Measurements from ENCODE around the gene ATP8B4.

Gene ATP8B4

GRCh38 chr15:50100486-50100885 is 18.5 kb downstream of the ATP8B4 start:
- TF ChIP-seq ZFP3 (CRISPR knock-in tag; IDR thresholded peaks at IDR 0.05) (no peak), CREB5 (CRISPR knock-in tag; IDR thresholded peaks at IDR 0.05; ENCODE audit: low read depth) (no peak), TSHZ2 (CRISPR knock-in tag; IDR thresholded peaks at IDR 0.05) (no peak), ZFP30 (CRISPR knock-in tag; IDR thresholded peaks at IDR 0.05) (no peak), CSDC2 (CRISPR knock-in tag; IDR thresholded peaks at IDR 0.05) (no peak), PPARA (CRISPR knock-in tag; IDR thresholded peaks at IDR 0.05; ENCODE audit: borderline replicate concordance) (no peak), ISL1 (CRISPR knock-in tag; IDR thresholded peaks at IDR 0.05) (no peak), POU6F1 (CRISPR knock-in tag; IDR thresholded peaks at IDR 0.05; ENCODE audit: borderline replicate concordance, low read depth) (no peak), BACH2 (CRISPR knock-in tag; IDR thresholded peaks at IDR 0.05; ENCODE audit: borderline replicate concordance) (no peak), ARNTL (CRISPR knock-in tag; IDR thresholded peaks at IDR 0.05; ENCODE audit: borderline replicate concordance, low read depth) (no peak), CSRNP3 (CRISPR knock-in tag; IDR thresholded peaks at IDR 0.05) (no peak), TCF4 (CRISPR knock-in tag; IDR thresholded peaks at IDR 0.05; ENCODE audit: borderline replicate concordance) (no peak), ESRRG (CRISPR knock-in tag; IDR thresholded peaks at IDR 0.05) (no peak), PATZ1 (CRISPR knock-in tag; IDR thresholded peaks at IDR 0.05; ENCODE audit: borderline replicate concordance) (no peak), ZNF70 (CRISPR knock-in tag; IDR thresholded peaks at IDR 0.05) (no peak), TOX (CRISPR knock-in tag; IDR thresholded peaks at IDR 0.05; ENCODE audit: borderline replicate concordance) (no peak)
- ATAC-seq = no peak

GRCh38 chr15:50098545-50098944 is 20.5 kb downstream of the ATP8B4 start:
- TF ChIP-seq PPARA (CRISPR knock-in tag; IDR thresholded peaks at IDR 0.05; ENCODE audit: borderline replicate concordance) = no peak
- TF ChIP-seq OSR1 (CRISPR knock-in tag; IDR thresholded peaks at IDR 0.05) = no peak
- TF ChIP-seq POU6F1 (CRISPR knock-in tag; IDR thresholded peaks at IDR 0.05; ENCODE audit: borderline replicate concordance, low read depth) = no peak
- no peak for TF ChIP-seq TOX (CRISPR knock-in tag; IDR thresholded peaks at IDR 0.05; ENCODE audit: borderline replicate concordance)
- no peak for TF ChIP-seq PATZ1 (CRISPR knock-in tag; IDR thresholded peaks at IDR 0.05; ENCODE audit: borderline replicate concordance)
- no peak for TF ChIP-seq TCF4 (CRISPR knock-in tag; IDR thresholded peaks at IDR 0.05; ENCODE audit: borderline replicate concordance)
- no peak for TF ChIP-seq CREB5 (CRISPR knock-in tag; IDR thresholded peaks at IDR 0.05; ENCODE audit: low read depth)
- no peak for TF ChIP-seq ZNF565 (CRISPR knock-in tag; conservative IDR thresholded peaks at IDR 0.05; ENCODE audit: low read depth)
- TF ChIP-seq ARNTL (CRISPR knock-in tag; IDR thresholded peaks at IDR 0.05; ENCODE audit: borderline replicate concordance, low read depth) = no peak
- no peak for TF ChIP-seq CSDC2 (CRISPR knock-in tag; IDR thresholded peaks at IDR 0.05)
- TF ChIP-seq ZFP30 (CRISPR knock-in tag; IDR thresholded peaks at IDR 0.05) = no peak
- TF ChIP-seq ZC3H10 (CRISPR knock-in tag; IDR thresholded peaks at IDR 0.05) = no peak
- no peak for TF ChIP-seq CSRNP3 (CRISPR knock-in tag; IDR thresholded peaks at IDR 0.05)
- TF ChIP-seq ZNF70 (CRISPR knock-in tag; IDR thresholded peaks at IDR 0.05) = no peak
- TF ChIP-seq BACH2 (CRISPR knock-in tag; IDR thresholded peaks at IDR 0.05; ENCODE audit: borderline replicate concordance) = no peak
- no peak for ATAC-seq
